Vagina (tissue), 2 donors: ENCODE measurements around the gene TMEM139. TPM values are rescaled to one million over a fixed set of nuclear protein-coding genes. Genes with fewer than 3 reads are reported as not detected.

Experiments used
- DNase-seq, 2 donors: peaks; one replicate each; pipeline ENCODE4 v3.0.0-alpha.2; 2017; ENCODE audit errors: extremely low spot score in 2 of 2
- H3K27ac ChIP-seq: fragments of 200-600 bp; sonication (generic); one replicate; pipeline ENCODE4 v1.5.1; 2019
- H3K27me3 ChIP-seq: fragments of 200-600 bp; sonication (generic); one replicate; pipeline ENCODE4 v1.5.1; 2019
- H3K36me3 ChIP-seq, 2 donors: fragments of 200-600 bp; sonication (generic); one replicate each; pipeline ENCODE4 v1.5.1; 2017 to 2019
- H3K4me1 ChIP-seq: fragments of 200-600 bp; sonication (generic); one replicate; pipeline ENCODE4 v1.5.1; 2019
- H3K4me3 ChIP-seq, 2 donors: fragments of 200-600 bp; sonication (generic); 1 replicate in 1 of 2; 2 replicates in 1 of 2; pipeline ENCODE4 v1.5.1; 2016 to 2019
- H3K9me3 ChIP-seq: fragments of 200-600 bp; sonication (generic); one replicate; pipeline ENCODE4 v1.5.1; 2019
- POLR2A ChIP-seq, 2 donors: fragments of 450-650 bp; IDR thresholded peaks; one replicate each; pipeline ENCODE4 v1.6.1; 2017; ENCODE audit warnings: antibody characterized with exemption in 2 of 2, mild to moderate bottlenecking in 2 of 2, moderate library complexity in 2 of 2
- POLR2AphosphoS5 ChIP-seq, 2 donors: sonication (generic); formaldehyde crosslinking; IDR thresholded peaks; one replicate each; pipeline ENCODE4 v1.9.0; 2017; ENCODE audit warnings: antibody characterized with exemption in 2 of 2, mild to moderate bottlenecking in 2 of 2, low read depth in 1 of 2; ENCODE audit not compliant: insufficient read depth in 1 of 2
- intact Hi-C: fragments of 100-400 bp; cut with DNase I; formaldehyde crosslinking; loops from one replicate; pipeline ENCODE4 v1.15.1; 2023
- small RNA-seq: library from RNA; depleted of rRNA; stranded (forward); fragments of <200 nt; gene quantifications from one replicate; pipeline ENCODE3, GENCODE V24; 2016
- total RNA-seq: library from RNA; depleted of rRNA; stranded (reverse); fragments of >200 nt; gene quantifications from one replicate; pipeline ENCODE4 v1.2.3, GENCODE V29; 2016
- TF ChIP-seq, protein P1 (sequence below), 3 experiments: fragments of 450-650 bp in 2 of 3; fragments of 200-600 bp in 1 of 3; sonication (generic) in 1 of 3; IDR thresholded peaks; one replicate each; pipeline ENCODE4 v1.5.1; 2017 to 2019; ENCODE audit warnings: antibody characterized with exemption in 3 of 3, mild to moderate bottlenecking in 2 of 3, moderate library complexity in 2 of 3

TMEM139 gene
- total RNA-seq, 1 donor from 2014 or later = not detected

DNA sequence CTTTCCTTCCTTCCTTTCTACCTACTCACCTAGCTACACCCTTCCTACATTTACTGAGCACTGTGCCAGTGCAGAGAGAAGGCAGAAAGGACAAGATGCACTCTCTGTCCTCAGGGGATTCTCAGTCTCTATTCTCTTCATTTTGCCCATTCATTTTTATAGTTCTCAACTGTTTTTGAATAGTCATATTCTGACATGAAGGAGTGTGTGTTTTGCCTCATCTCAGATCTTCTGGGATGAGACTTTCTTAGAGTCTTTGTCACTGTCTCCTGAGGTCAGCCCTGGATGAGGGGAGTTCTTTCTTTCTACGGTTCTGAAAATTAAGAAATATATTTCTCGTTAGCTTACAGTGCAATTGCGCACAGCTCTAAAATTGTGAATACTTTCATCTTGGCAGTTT lies 52.5 kb downstream of the TMEM139 start:
- intact Hi-C loops = no loop called here
- DNase-seq = no peak
- no peaks in the 10 kb centered on the region for H3K27me3 ChIP-seq

More for the DNA sequence above, 52.5 kb downstream of the TMEM139 start:
- Histone ChIP-seq H3K9me3 (no peaks in the 10 kb centered on the region), H3K4me3 (no peak overlapping the region), H3K36me3 (no peaks in the 10 kb centered on the region), H3K27ac (no peak overlapping the region), H3K4me1 (no peaks in the 10 kb centered on the region)
- TF ChIP-seq POLR2A (IDR thresholded peaks at IDR 0.05) = no peak
- no peak for TF ChIP-seq POLR2AphosphoS5 (IDR thresholded peaks at IDR 0.05; ENCODE audit: insufficient read depth in 1 of 2, low read depth in 1 of 2)
- TF ChIP-seq, protein P1, sequence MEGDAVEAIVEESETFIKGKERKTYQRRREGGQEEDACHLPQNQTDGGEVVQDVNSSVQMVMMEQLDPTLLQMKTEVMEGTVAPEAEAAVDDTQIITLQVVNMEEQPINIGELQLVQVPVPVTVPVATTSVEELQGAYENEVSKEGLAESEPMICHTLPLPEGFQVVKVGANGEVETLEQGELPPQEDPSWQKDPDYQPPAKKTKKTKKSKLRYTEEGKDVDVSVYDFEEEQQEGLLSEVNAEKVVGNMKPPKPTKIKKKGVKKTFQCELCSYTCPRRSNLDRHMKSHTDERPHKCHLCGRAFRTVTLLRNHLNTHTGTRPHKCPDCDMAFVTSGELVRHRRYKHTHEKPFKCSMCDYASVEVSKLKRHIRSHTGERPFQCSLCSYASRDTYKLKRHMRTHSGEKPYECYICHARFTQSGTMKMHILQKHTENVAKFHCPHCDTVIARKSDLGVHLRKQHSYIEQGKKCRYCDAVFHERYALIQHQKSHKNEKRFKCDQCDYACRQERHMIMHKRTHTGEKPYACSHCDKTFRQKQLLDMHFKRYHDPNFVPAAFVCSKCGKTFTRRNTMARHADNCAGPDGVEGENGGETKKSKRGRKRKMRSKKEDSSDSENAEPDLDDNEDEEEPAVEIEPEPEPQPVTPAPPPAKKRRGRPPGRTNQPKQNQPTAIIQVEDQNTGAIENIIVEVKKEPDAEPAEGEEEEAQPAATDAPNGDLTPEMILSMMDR (IDR thresholded peaks at IDR 0.05) = no peak

Small RNA genes within 50 kb of the gene (small RNA-seq; reads per million reads assigned to genes)
- gene RN7SL481P (not detected), gene RN7SL535P (not detected)

Other genes with a start within 250 kb of the TMEM139 start
- gene OR6V1, start 232.6 kb upstream of the TMEM139 start, total RNA-seq = not detected
- gene PIP, start 152.9 kb upstream of the TMEM139 start, total RNA-seq = 2.5 TPM
- gene TAS2R39, start 101.5 kb upstream of the TMEM139 start, total RNA-seq = not detected
- not detected for gene TAS2R40, start 62.9 kb upstream of the TMEM139 start, total RNA-seq
- gene GSTK1, start 21.5 kb upstream of the TMEM139 start, total RNA-seq = 127 TPM
- gene CASP2, start 3.4 kb downstream of the TMEM139 start, total RNA-seq = 24.8 TPM
- not detected for gene CLCN1, start 31.2 kb downstream of the TMEM139 start, total RNA-seq
- gene FAM131B, start 77.8 kb downstream of the TMEM139 start, total RNA-seq = 1.5 TPM
- gene ZYX, start 96.4 kb downstream of the TMEM139 start, total RNA-seq = 86.2 TPM
- 51.3 TPM for gene EPHA1, start 123.9 kb downstream of the TMEM139 start, total RNA-seq
- not detected for gene TAS2R60, start 158.5 kb downstream of the TMEM139 start, total RNA-seq
- gene TAS2R41, start 192.9 kb downstream of the TMEM139 start, total RNA-seq = not detected